ENCODE results near the gene GABPB2.

The GABPB2 gene

DNA sequence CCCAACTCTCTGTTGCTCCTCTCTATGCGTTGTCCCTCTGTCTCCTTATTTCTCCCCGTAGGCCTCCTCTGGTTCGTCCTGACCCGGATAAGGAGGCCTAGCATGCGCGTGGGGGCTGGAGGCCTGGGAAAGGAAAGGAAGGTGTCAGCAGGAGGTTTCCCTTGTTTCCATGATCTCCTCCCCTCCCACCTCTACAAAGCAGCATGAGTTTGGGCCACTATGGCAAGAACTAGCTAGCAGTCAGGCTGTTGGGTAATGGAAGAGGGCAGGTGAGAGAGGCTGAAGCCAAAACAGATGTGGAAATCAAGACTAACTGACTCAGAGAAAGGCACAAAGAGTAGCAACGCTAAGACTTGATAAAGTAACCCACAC, 76.6 kb downstream of the GABPB2 start:
- TF ChIP-seq POLR2A (IDR thresholded peaks at IDR 0.05; ENCODE audit: low read length) (no peak), GATA1 (IDR thresholded peaks at IDR 0.05; ENCODE audit: low read depth, low read length) (no peak)
- DNase-seq = peak; percentile 43 to 52

DNA sequence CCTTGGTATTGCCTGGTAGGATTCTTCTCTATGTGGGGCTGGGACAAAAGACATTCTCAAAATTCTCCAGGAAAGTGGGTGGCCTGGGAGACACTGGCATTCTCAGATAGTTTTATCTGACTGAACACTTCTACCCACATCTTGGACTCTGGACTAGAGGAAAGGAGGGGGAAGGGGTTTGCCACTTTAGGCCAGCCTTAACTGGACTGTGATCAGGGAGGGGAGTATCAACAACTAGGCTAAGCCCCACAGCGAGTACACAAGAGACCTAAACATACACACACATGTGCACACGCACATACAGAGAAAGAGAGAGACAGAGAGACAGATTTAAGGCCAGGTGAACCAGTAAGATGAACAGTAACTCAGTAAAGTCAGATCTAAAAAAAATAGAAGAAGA, 77.1 kb downstream of the GABPB2 start:
- peak; percentile 34 to 48 for DNase-seq
- TF ChIP-seq GATA1 (IDR thresholded peaks at IDR 0.05; ENCODE audit: low read depth, low read length) (no peak), POLR2A (IDR thresholded peaks at IDR 0.05; ENCODE audit: low read length) (no peak)

DNA sequence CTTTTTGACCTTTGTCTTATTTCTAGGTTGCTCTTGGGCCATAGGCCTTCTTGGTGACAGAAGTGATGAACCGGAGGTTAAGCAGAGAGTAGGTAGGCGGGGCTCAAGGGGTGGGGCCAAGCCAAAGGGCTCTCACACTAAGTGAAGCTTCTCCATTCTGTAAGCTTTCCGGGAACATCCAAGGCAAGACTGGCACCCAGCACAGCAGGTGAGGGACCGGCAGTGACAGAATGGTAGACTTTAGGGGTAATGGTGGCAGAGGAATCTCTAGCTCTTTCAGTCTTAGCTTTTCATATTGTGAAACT, 85.9 kb downstream of the GABPB2 start, which contains the start of gene TNFAIP8L2:
TNFAIP8L2 (plus strand) TSS at position 135 of the 305 bp plus-strand sequence. CDS start 2,049 bp downstream, outside the sequence.
- DNase-seq = peak; percentile 42 to 63
- TF ChIP-seq POLR2A (IDR thresholded peaks at IDR 0.05; ENCODE audit: low read length) = peak; percentile 13
- no peak for TF ChIP-seq GATA1 (IDR thresholded peaks at IDR 0.05; ENCODE audit: low read depth, low read length)

DNA sequence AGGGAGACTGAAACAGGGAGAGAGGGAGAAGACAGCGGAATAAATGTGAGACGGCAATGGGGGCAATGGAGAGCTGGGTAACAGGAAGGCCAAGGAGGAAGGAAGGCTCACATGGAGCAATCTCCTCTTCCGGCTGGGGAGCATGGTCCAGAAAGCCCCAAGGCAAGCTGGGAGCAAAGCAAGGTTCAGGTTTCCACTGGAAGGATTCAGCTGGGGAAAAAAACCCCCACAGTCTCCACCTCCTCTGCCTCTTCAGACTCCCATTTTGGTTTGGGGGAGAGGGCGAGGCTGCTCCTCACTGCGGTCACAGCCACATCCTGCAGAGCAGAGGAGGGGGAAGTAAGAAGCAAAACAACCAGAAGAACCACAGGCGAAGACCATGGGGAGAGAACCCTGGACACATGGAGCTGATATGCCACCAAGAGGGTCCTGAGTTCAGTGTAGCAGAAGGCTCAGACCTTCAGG, 86.5 kb downstream of the GABPB2 start:
- no peak for DNase-seq
- TF ChIP-seq GATA1 (IDR thresholded peaks at IDR 0.05; ENCODE audit: low read depth, low read length) (no peak), POLR2A (IDR thresholded peaks at IDR 0.05; ENCODE audit: low read length) (no peak)

DNA sequence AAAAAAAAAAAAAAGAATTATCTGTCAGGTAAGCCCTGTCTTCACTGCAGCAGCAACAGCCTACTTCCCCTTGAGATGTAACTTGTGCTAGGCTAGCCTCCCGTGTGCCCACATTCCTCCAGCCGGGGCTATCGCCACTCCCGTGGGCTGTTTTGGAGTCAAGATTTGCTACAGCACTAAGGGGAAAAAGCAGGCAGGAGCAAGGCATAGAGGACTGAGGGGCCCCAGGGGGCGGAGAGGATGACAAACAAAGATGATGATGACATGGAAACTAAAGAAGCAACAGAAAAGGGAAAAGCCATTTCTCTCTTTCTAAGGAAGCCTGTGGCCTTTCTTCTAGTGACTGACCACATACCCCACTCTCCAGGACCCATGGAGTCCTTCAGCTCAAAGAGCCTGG, 87.8 kb downstream of the GABPB2 start:
- TF ChIP-seq POLR2A (IDR thresholded peaks at IDR 0.05; ENCODE audit: low read length) = no peak
- TF ChIP-seq GATA1 (IDR thresholded peaks at IDR 0.05; ENCODE audit: low read depth, low read length) = no peak
- no peak for DNase-seq

DNA sequence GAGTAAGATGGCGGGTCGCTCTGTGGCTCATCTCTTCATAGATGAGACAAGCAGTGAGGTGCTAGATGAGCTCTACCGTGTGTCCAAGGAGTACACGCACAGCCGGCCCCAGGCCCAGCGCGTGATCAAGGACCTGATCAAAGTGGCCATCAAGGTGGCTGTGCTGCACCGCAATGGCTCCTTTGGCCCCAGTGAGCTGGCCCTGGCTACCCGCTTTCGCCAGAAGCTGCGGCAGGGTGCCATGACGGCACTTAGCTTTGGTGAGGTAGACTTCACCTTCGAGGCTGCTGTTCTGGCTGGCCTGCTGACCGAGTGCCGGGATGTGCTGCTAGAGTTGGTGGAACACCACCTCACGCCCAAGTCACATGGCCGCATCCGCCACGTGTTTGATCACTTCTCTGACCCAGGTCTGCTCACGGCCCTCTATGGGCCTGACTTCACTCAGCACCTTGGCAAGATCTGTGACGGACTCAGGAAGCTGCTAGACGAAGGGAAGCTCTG, 88.2 kb downstream of the GABPB2 start:
- DNase-seq = no peak
- TF ChIP-seq GATA1 (IDR thresholded peaks at IDR 0.05; ENCODE audit: low read depth, low read length) (no peak), POLR2A (IDR thresholded peaks at IDR 0.05; ENCODE audit: low read length) (peak; percentile 14)

DNA sequence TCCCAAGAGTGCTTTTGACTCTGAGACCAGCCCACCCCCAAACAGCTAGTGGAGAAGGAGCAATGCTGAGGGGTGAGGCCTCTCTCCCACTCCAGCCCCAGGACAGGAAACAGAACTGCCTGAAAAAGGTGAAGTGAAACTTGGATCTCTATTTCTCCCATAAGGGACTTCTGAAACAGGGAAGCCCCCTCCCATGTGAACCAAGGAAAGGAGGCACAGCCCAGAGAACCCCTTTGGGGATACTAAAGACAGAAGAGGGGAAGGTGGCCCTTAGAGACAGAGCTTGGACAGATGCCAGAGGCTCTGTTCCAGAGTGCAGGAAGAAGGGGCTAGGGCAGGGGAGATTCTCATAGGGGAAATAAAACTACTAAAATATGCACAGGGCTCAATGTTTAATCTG, 88.8 kb downstream of the GABPB2 start:
- no peak for TF ChIP-seq GATA1 (IDR thresholded peaks at IDR 0.05; ENCODE audit: low read depth, low read length)
- TF ChIP-seq POLR2A (IDR thresholded peaks at IDR 0.05; ENCODE audit: low read length) = no peak
- DNase-seq = no peak

DNA sequence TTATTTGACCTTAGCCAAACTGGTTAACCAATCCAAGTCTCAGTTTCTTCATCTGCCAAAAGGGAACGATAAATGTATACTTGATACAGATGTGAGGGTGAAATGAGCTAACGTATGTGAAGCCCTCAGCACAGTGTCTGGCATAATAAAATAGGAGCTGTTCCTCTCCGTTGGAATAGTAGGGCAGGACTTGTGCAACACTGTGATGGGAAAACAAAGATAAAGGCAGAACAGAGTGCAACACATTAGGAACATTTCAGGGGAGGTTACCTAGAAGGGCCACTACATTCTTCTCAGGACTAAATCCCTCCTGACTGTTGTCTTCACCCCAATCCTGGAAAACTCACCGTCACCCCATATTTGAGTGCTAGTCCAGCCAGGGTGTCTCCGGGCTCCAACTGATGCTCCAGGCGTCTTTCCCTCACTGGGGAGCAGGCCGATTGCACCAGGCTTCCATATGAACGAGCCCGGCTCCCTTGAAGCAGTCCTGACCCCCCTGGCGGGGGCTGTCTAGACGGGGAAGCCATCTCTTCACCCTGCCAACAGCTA, 94.2 kb downstream of the GABPB2 start:
- DNase-seq = no peak
- TF ChIP-seq POLR2A (IDR thresholded peaks at IDR 0.05; ENCODE audit: low read length) = no peak
- no peak for TF ChIP-seq GATA1 (IDR thresholded peaks at IDR 0.05; ENCODE audit: low read depth, low read length)

DNA sequence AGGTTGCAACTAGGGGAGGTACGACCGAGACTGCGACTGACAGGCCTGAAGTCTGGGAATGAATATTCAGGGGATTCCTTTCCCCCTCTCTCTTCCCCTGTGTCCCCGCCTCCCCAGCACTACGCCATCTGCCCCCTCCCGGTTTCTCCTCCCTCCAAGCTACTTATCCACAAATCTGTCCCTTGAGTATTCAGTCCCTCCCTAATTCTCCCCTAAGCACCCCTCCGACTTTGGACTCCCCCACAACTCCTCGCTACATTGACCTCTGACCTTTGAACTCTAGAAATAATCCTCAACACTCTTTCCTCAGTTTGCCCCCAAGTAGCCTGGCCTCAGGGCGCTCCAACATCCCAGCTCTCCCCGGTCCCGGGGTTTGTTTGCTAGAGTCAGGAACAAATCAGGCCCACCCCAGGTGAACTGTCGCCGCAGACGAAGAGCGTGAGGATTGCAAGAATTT, 94.7 kb downstream of the GABPB2 start:
- no peak for TF ChIP-seq POLR2A (IDR thresholded peaks at IDR 0.05; ENCODE audit: low read length)
- no peak for TF ChIP-seq GATA1 (IDR thresholded peaks at IDR 0.05; ENCODE audit: low read depth, low read length)
- no peak for DNase-seq

DNA sequence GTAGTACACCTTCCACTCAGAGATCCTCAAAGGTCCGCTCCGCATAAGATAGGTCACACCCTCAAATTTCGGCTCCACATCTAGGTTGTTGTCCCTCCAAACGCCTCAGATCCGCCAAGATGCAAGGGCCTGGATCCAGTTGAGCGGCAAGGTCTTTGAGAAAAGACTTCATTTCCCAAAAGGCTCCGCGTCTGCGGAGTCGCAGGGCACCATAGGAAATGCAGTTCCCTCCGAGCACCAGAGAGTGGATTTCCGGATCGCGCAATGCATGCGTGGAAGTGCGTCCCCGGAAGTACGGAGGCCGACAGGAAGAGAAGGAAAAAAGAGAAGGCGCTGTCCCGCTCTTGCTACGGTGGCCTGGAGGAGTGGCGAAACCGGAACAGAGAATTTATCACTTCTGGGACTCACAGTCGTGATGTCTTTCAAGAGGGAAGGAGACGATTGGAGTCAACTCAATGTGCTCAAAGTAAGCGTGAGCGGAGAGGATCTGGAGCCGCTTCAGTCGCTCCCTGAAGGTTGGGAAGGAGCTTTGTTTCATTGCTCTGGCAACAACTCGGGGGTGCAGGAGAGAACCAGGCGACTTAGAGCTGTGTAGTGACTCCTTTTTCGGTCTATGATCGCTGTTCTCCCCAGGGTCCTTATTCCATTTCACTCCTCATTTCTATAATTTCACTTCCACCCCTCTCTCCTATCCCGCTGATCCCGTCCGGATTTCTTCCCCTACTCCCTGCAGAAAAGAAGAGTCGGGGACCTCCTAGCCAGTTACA, 95.4 kb downstream of the GABPB2 start, which contains the start of the genes LYSMD1 and SCNM1:
LYSMD1 (minus strand) TSS at position 165 of the 767 bp plus-strand sequence. CDS start 644 bp downstream, outside the sequence.
SCNM1 (plus strand) TSS at position 407 of the 767 bp plus-strand sequence; CDS start at position 416, 9 bp downstream.
- DNase-seq = peak; percentile 99
- no peak for TF ChIP-seq GATA1 (IDR thresholded peaks at IDR 0.05; ENCODE audit: low read depth, low read length)
- peak; percentile 85 for TF ChIP-seq POLR2A (IDR thresholded peaks at IDR 0.05; ENCODE audit: low read length)

DNA sequence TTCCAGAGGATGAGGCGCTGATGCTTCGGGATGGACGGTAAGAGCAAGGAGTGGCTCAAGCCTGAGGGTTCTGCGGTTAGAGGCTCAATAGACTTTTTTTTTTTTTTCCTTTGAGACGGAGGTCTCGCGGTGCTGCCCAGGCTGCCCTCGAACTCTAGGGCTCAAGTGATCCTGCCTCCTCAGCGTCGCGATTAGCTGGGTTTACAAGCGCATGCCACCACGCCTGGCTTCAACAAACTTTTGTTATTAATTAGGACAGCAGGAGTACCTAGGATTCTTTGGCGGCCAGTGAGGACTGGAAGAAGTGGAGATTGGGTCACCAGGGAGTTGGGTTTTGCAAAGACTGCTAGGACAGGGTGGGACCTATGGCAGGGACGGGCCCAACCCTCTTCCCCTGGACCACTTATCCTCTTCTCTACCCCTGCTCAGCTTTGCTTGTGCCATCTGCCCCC, 96.0 kb downstream of the GABPB2 start:
- DNase-seq = peak; percentile 64 to 65
- no peak for TF ChIP-seq POLR2A (IDR thresholded peaks at IDR 0.05; ENCODE audit: low read length)
- TF ChIP-seq GATA1 (IDR thresholded peaks at IDR 0.05; ENCODE audit: low read depth, low read length) = no peak

DNA sequence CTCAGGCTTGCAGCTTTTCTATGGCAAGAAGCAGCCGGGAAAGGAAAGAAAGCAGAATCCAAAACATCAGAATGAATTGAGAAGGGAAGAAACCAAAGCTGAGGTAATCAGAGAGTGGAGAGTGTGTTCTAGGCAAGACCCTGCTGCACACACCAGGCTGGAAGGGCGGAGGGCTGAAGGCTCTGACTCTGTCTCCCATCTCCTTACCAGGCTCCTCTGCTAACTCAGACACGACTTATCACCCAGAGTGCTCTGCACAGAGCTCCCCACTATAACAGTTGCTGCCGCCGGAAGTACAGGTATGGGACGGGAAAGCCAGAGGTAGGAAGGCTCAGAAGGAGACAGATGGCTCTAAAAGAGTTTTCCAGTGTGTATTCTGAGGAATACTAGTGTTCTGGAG, 96.6 kb downstream of the GABPB2 start:
- DNase-seq = no peak
- no peak for TF ChIP-seq POLR2A (IDR thresholded peaks at IDR 0.05; ENCODE audit: low read length)
- no peak for TF ChIP-seq GATA1 (IDR thresholded peaks at IDR 0.05; ENCODE audit: low read depth, low read length)

DNA sequence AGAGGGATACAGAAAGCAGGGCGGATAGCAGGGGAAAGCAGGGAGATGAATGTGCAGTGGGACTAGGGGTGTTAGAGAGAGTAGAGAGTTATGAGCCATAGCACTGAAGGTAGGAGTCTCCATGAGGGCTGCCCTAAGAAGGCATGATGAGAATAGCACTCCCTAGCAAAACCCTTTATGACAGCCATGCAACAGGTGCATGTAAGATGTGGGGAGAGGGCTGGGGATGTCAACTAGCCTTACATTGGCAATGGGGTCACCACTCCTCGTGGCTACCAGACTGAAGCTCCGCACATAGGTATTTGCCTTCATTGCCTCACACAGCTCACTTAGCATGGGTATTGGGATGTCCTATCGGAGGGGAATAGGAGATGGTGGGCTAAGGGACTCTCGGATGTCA, 100.6 kb downstream of the GABPB2 start:
- no peak for DNase-seq
- TF ChIP-seq GATA1 (IDR thresholded peaks at IDR 0.05; ENCODE audit: low read depth, low read length) (no peak), POLR2A (IDR thresholded peaks at IDR 0.05; ENCODE audit: low read length) (no peak)
